NCI-H748 (cell line): Measurements from ENCODE around the gene HEMGN.

Source experiments
- DNase-seq: peaks from one replicate; lab custom pipeline; 2025; ENCODE audit not compliant: unreplicated experiment; lab: John Stamatoyannopoulos, UW

HEMGN gene

DNA sequence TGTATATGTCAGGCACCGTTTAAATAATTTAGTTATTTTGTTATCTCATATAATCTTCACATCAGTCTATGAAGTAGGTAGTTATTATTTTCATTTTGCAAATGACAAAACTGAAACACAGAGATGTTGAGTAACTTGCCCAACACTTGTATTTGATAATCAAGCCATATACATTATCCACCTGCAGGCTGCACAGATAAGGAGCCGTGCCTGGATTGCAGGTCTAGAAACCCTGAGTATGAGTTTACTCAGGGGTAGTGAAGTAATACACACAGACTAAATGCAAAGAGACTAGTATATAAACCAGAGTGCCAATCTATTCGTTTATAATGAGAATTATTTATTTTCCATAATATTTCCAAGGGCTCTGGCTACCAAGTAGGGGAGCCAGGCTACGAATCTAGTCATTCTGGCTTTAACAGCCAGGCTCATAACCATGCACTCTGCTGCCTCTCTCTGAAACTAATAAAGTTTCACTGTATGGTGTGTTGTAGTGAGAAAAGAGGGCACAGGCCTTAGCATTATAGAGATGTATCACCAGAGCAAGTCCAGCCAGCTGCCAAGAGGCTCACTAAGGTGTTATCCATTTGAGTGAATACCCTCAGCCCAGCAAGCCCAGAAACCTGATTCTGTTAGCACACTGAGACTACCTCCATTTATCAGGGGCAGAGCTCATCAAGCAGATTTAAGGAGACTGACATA lies 4.5 kb downstream of the HEMGN start:
- no peak for DNase-seq

DNA sequence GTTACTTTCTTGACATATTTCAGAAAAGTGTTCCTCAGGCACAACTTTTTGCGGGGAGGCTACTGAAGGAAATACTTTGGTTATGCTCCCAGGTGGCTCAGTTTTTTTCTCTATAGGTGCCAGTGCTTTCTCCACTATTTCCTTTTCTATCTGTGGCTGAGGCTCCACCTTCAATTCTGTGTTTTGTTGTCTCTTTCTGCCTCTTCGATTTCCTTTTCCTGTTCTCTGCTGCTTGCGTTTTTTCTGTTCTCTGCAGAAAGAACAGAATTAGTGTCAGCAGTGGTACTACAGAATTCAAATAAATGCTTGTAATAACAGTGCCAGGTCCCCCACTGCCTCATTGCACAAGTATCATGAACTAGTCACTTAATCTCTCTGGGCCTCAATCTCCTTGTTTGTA lies 7.0 kb downstream of the HEMGN start:
- no peak for DNase-seq

DNA sequence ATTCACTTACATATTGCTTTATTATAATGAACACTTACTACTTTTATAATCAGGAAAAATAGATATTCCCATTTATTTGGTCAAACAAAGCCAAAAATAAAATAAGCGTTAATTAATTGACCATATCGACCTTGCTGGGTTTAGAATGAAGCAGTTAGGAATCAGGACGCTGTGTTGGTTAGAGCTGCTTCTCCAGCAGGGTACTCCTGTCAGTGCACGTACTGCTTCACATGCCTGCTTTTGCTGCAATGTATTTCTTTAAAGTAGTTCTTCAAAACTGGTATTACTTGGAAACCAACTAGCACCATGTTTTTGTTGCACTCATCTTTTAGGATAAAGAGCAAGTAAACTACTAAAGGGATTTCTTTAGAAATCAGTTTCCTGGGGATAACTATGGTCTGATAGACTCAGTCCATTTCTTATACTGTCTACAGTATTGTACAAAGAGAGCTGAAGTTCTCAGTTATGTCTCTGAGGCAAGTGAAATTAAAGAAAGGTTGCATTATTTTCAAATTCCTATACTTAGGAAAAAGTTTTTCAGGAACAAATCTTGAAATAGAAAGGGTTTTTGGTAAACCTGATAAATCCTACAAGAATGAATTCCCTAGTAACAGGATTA lies 8.9 kb downstream of the HEMGN start:
- no peak for DNase-seq

GRCh38 chr9:97925497-97926334 lies 12.3 kb downstream of the HEMGN start:
- no peak for DNase-seq

DNA sequence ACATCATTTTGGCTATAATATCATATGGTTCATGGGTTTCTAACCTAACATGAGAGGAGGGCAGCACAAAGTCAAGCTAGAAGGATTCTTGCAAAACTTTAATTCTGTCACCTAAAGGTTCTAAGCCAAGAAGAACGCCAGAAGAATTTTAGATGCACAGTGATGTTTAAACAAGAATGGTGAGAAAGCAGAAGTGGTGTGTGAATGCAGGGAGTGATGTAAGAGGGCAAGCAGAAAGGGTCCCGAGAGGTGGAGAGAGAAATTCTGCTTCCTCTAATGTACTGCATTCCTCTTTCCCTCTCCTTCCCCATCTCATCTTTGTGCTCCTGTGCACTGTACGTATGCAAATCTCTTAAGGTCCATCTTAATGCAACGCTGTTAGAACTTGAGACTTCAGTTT lies 13.6 kb downstream of the HEMGN start:
- no peak for DNase-seq

- peak; percentile 89 for DNase-seq
Observed at GRCh38 chr9:97923529-97924108, 14.4 kb downstream of the HEMGN start.

GRCh38 chr9:97921959-97922724 lies 15.8 kb downstream of the HEMGN start, which contains the start of gene TRMO:
TRMO (minus strand) TSS chr9:97922500; CDS start chr9:97922493, 7 bp downstream.
- peak; percentile 99 for DNase-seq

GRCh38 chr9:97919217-97919813 lies 18.7 kb downstream of the HEMGN start:
- no peak for DNase-seq

DNA sequence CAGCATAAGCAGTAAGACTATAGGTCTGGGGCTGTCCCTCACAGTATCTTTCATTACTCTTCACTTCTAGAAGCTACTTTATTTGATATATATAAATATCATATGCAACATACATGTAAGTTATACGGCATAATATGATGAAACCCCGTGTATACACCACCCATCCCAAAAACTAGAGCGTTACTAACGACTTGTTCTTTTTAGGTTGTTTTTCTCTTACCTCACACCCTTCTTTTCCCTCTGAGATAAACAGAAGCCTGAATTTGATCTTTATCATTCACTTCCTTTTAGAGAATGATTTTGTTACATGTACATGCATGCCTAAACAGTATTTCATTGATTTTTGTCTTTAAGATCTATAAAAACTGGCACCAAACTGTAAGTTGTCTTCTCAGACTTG lies 19.4 kb downstream of the HEMGN start:
- DNase-seq: no peak

GRCh38 chr9:97911970-97912369 lies 26.0 kb downstream of the HEMGN start:
- DNase-seq: no peak

- DNase-seq: no peak
Observed at GRCh38 chr9:97911528-97911927, 26.4 kb downstream of the HEMGN start.

- no peak for DNase-seq
Observed at GRCh38 chr9:97910357-97910756, 27.6 kb downstream of the HEMGN start.

- no peak for DNase-seq
Observed at GRCh38 chr9:97908705-97909104, 29.3 kb downstream of the HEMGN start.

- no peak for DNase-seq
Observed at GRCh38 chr9:97907632-97908031, 30.3 kb downstream of the HEMGN start.

GRCh38 chr9:97907046-97907445 lies 30.9 kb downstream of the HEMGN start:
- DNase-seq: no peak

DNA sequence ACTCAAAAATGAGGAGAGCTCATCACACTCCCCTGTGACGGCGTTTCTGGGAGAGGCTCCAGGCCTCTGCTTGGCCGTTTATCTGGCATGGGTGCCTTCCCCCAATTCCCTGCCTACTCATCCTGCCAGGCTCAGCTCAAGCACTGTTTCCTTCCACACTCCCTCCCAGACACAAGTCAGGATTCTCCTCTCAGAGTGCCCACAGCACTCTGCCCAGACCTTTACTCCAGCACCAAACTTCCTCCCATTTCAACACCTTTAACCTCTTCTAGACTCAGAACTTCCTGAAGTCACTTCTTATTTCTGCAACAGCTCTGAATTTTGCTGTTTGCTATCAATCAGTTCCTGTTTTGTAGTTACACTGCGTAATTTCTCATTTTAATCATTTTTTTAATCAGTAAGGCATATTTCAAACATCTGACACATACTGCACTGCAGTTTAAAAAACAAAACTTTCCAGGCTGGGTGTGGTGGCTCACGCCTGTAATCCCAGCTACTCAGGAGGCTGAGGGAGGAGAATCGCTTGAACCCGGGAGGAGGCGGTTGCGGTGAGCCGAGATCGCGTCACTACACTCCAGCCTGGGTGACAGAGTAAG lies 31.6 kb downstream of the HEMGN start:
- DNase-seq: no peak

- DNase-seq: no peak
Observed at GRCh38 chr9:97905228-97905627, 32.7 kb downstream of the HEMGN start.

GRCh38 chr9:97904725-97905124 lies 33.2 kb downstream of the HEMGN start:
- DNase-seq: no peak

- no peak for DNase-seq
Observed at GRCh38 chr9:97903177-97903576, 34.8 kb downstream of the HEMGN start.
